Measurements from ENCODE around the gene HDHD3.

DNA sequence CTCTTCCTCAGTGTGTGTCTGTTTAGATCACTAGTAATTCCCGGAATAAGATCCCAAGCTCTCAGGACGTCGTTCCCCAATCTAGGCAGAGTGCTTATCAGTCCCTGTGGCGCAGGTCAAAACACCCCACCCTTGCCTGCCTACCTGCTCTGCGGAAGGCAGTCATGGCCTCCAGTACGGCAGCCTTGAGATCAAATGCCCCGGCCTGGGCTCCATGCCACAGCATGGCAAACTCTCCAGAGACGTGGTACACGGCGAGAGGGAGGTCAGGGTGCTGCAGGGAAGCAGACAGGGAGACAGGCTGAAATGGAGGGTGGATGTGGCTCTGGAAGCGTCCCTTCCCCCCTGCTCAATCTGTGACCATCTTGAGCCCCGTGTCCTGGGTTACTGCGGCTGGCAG lies 12.0 kb upstream of the HDHD3 start:
- TF ChIP-seq POLR2A (IDR thresholded peaks at IDR 0.05; ENCODE audit: low read length) (no peak), GATA1 (IDR thresholded peaks at IDR 0.05; ENCODE audit: low read depth, low read length) (no peak)
